ENCODE results near the gene OR4K1. TPM values are rescaled to one million over a fixed set of nuclear protein-coding genes. Genes with fewer than 3 reads are reported as not detected.
"Not testable (repeated sequence)": the region's sequence is repeated elsewhere in the genome, so short reads cannot be mapped to it uniquely, and the experiment has no call there.

OR4K1 gene, protein sequence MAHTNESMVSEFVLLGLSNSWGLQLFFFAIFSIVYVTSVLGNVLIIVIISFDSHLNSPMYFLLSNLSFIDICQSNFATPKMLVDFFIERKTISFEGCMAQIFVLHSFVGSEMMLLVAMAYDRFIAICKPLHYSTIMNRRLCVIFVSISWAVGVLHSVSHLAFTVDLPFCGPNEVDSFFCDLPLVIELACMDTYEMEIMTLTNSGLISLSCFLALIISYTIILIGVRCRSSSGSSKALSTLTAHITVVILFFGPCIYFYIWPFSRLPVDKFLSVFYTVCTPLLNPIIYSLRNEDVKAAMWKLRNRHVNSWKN
- not detected for total RNA-seq
- long read RNA-seq: 0 reads

- ATAC-seq (ENCODE audit: poor library complexity): no peak
- DNase-seq: no peak
- intact Hi-C loops (cut with DNase I): no loop called here
These were observed at the start of gene OR4K1 for GRCh38 chr14:19930617-19931016. Gene OR4K1, plus strand, starts transcription at chr14:19930917. Its CDS starts 4,750 bp downstream, at chr14:19935667.

- DNase-seq (no peak), ATAC-seq (ENCODE audit: poor library complexity) (no peak)
- intact Hi-C loops (cut with DNase I): no loop called here
These were observed 35.4 kb upstream of the OR4K1 start for GRCh38 chr14:19895282-19895681.

DNA sequence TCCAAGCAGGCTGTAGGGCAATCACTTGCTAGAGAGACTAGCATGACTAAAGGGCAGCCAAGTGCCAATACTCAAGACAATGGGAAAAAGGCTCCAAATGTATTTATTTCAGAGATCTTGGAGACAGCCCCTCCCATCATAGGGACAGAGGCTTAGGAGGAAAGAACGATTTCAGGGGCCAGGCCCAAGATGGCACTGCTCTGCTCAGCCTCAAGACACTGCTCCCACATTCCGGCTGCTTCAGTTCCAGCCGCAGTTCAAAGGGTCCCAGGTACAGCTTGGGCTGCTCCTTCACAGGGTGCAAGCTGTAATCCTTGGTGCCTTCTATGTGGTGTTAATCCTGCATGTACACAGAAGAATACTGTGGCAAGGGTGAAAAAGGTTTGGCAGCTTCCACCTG, 29.7 kb upstream of the OR4K1 start:
- intact Hi-C loops (cut with DNase I): no loop called here
- no peak for DNase-seq
- ATAC-seq (ENCODE audit: poor library complexity): no peak

DNA sequence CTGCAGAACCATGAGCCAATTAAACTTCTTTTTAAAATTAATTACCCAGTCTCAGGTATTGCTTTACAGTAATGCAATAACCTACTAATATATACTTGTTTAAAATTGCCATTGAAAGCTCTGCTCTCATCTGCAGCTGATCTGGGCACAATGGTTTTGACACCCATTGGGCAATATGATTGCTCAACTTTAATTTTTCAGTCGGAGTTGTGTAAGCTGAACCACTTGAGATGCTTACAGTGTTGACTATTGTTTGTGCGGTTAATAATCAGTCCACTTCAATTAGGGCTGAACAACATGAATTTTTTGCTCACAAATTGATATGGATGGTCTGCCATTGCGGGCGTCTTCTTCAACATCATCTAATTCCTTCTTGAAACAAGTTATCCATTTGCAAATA, 28.3 kb upstream of the OR4K1 start:
- ATAC-seq (ENCODE audit: poor library complexity): no peak
- DNase-seq: no peak
- intact Hi-C loops (cut with DNase I): no loop called here

- ATAC-seq (ENCODE audit: poor library complexity) (no peak), DNase-seq (no peak)
- intact Hi-C loops (cut with DNase I): no loop called here
These were observed 24.1 kb upstream of the OR4K1 start for GRCh38 chr14:19906665-19907064.

- intact Hi-C loops (cut with DNase I): no loop called here
- ATAC-seq (ENCODE audit: poor library complexity) (no peak), DNase-seq (no peak)
These were observed 19.6 kb upstream of the OR4K1 start for GRCh38 chr14:19911114-19911513.

DNA sequence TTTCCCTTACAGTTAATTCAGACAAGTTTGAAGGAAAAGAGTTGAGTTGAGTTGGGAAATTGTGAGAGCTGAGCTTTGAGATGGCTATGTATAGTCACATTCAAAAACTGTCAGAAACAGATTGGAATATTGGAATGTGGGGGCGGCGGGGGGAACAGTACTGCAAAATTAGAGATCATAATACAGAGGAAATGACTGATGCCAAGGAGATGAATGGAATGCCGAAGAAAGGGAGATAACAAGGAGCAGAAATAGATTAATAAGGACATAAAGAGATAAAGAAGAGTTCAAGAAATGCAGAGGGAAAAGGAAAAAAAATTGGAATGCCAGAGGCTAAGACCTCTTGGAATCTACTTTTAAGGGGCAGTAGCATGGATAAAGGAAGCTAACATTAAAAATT, 13.5 kb upstream of the OR4K1 start:
- intact Hi-C loops (cut with DNase I): no loop called here
- ATAC-seq (ENCODE audit: poor library complexity) (no peak), DNase-seq (no peak)

- ATAC-seq (ENCODE audit: poor library complexity) (no peak), DNase-seq (no peak)
- intact Hi-C loops (cut with DNase I): no loop called here
These were observed 12.7 kb upstream of the OR4K1 start for GRCh38 chr14:19917955-19918518.

DNA sequence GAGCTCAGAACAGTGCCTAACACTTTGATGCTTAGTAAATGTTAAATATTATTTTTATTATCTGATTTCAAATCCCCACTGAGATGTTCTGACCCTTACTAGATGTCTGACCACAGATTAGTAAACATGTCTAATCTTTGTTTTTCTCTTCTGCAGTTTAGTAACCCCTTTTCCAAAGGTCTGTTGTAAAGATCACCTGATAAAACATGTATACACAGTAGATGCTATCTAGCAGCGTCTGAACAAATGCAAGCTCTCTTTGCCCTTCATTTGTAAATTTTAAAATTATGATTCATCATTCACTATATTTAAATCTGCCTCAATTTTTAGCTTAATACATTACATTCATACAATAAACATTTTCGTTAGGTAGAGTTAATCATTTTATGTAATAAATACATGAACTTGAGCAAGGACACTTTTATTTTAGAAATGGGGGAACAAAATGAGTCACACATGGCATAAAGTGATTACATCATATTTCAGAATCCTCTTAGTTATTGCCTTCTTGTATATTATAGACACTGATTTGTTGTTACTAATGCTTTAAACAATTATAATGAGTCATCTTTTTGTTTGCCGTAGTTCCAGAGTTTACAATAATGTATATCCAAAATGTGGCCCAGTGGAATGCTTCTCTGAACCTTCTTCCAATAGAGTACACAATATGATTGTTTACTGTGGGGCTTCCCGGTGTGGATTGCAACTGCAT, 12.0 kb upstream of the OR4K1 start:
- intact Hi-C loops (cut with DNase I): no loop called here
- ATAC-seq (ENCODE audit: poor library complexity) (no peak), DNase-seq (no peak)

GRCh38 chr14:19920021-19920657, 10.6 kb upstream of the OR4K1 start, which contains the start of gene OR4K5:
Gene OR4K5, plus strand, starts transcription at chr14:19920607. Its CDS starts 0 bp downstream, at chr14:19920607.
- intact Hi-C loops (cut with DNase I): no loop called here
- no peak for ATAC-seq (ENCODE audit: poor library complexity)
- no peak for DNase-seq

DNA sequence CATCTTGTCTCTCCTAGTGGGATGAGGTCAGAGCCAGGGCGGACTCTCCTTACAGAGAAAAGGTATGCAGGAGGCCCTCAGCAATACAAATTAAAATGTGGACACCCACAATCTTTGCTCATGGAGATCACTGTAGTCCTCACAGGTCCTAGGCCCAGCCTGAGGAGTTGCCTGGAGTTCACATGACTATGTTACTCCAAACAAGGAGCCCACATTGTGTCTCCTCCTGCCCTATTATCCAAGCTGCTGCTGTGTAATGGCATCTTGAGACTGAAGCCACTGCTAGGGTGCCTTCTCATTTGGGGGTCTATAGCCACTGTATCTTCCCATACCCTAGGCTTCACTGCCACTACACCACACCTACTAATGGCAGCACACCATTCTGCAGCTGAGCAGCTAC, 11.0 kb downstream of the OR4K1 start:
- no peak for ATAC-seq (ENCODE audit: poor library complexity)

DNA sequence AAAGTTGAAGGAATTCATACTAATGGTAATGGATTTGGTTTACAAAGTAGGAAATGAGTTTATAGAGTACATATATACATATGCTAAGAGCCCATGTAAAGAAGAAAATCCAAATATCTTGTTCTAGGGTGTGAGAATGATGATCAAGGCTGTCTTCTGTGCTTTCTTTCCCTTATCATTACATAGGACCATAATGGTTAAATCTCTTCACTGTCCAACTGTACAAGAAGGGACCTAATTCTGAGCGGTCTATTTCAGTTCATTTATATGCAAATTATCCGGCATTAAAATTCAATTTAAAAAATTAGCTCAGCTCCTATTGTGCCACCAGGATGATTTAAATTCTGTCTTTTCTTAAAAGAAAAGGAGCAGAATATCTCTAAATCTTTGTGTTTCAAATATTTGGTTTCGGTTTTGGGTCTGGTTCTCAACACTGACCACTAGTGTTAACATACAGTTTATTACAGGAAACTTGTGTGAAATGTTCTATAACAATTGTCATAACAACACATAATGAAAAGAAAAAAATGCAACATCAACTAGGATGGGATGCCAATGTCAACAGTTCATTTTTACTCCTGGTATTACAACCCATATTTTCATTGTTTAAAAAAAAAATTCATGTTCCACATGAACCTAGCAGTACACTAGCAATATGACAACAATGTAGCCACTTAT, 16.8 kb downstream of the OR4K1 start:
- intact Hi-C loops (cut with DNase I): no loop called here
- ATAC-seq (ENCODE audit: poor library complexity): no peak
- no peak for DNase-seq

More for the DNA sequence above, 11.0 kb downstream of the OR4K1 start:
- no peak for DNase-seq
- intact Hi-C loops (cut with DNase I): no loop called here

DNA sequence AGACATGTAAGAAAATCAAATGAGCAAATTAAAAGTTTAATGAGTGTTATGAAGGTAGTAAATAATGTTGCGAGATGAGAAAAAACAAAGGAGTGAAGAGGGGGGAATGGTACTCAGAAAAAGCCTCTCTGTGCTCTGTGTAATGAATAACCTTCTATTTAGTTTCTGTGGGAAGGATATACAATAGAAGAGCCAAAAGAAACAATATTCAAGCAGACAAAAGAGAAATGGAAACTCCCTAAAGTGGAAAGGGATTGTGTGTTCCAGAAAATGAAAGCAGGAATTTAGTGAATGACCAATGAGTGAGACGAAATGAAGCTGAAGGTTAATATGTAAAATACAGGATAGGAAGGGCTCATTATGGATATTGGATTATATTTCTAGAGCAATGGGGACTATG, 18.5 kb downstream of the OR4K1 start:
- no peak for ATAC-seq (ENCODE audit: poor library complexity)
- intact Hi-C loops (cut with DNase I): no loop called here
- DNase-seq: no peak

DNA sequence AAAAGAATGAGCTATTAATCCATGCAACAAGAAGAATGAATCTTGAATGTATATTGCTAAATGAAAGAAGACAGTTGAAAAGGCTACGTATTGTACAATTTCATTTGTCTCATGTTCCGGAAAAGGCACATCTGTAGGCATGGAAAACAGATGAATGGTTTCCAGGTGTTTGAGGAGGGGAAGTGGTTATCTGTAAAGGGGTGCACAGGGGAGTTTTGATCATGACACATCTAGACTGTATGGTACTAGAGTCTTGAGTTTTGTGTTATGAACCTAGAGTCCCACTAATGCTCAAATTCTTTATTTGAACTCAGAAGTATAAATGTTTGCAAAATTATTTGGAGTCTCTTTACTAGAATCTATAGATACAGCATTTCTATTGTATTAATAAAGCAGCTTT, 39.0 kb downstream of the OR4K1 start:
- DNase-seq; intact Hi-C loops (cut with DNase I); ATAC-seq (ENCODE audit: poor library complexity): not testable (repeated sequence)

DNA sequence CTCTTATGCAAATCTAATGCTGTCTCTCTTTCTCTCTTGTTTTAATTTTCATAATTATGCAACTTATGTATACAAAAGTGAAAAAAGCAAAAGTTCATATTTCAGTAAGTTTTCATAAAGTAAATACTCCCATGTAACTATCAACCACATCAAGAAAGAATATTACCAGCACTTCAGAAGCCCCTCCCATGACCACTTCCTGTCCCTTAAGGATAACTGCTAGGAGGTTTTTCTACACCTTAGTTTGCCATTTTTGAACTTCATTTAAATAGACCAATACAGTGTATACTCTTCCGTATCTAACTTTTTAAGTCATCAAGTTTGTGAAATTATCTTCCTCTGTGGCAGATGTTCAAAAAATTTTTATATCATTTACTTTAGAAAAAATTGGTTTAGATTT, 44.1 kb downstream of the OR4K1 start:
- ATAC-seq (ENCODE audit: poor library complexity): no peak
- intact Hi-C loops (cut with DNase I): no loop called here
- no peak for DNase-seq

DNA sequence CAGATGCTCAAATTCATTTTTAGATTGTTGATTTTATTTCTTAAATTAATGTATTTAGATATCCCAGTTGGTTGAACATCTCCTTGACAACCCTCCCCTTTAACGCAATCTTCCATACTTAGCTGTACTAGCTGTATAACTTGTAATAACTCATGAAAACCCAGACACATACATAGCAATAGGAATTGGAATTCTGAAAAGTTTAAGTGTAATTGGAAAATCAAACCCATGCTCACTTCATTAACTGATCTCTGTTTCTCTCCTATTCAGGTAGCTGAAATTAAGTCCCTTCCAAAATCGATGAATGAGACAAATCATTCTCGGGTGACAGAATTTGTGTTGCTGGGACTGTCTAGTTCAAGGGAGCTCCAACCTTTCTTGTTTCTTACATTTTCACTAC, 44.6 kb downstream of the OR4K1 start, which contains the start of gene OR4K15:
OR4K15 (plus strand) TSS at position 301 of the 400 bp plus-strand sequence; CDS start at position 301, 0 bp downstream.
- no peak for DNase-seq
- ATAC-seq (ENCODE audit: poor library complexity): no peak
- intact Hi-C loops (cut with DNase I): no loop called here
